GM19239 (cell line): ENCODE results near the gene TMEM120B.
"Not testable (repeated sequence)": the region's sequence is repeated elsewhere in the genome, so short reads cannot be mapped to it uniquely, and the experiment has no call there.

Experiments
- DNase-seq: peaks from one replicate; pipeline ENCODE4 v3.0.0; 2011; ENCODE audit warnings: low spot score; ENCODE audit not compliant: insufficient read length
- FAIRE-seq: peaks from 2 replicates; lab custom pipeline; 2011; peaks lifted over from hg19 to GRCh38; lab: Jason Lieb, UNC

Gene TMEM120B

DNA sequence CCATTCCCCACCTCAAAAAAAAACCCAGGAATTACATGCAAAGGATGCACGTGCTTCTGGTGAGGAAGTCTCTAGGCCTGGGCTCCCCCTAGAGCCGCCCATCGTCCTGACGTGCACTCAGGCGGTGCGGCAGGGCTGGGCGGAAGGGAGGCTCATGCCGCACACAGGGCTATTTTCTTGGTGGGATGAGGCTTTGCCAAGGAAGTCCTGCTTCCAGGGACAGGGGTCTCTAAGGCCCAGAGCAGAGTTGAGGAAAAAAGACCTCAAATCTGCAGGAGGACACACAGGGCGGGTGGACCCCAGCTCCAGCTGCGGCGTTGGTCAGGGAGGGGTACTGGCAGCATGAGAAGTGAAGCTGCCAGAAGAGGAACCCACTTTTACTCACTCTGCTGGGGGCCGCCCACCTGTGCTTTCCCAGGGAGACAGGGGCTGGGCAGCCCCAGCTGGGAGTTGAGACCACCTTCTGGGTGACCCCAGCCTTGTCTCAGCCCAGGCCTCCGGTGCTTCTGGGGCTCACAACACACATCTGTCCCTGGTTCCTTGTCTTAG, 76.8 kb downstream of the TMEM120B start:
- DNase-seq, result no peak
- FAIRE-seq, result peak; percentile 81

DNA sequence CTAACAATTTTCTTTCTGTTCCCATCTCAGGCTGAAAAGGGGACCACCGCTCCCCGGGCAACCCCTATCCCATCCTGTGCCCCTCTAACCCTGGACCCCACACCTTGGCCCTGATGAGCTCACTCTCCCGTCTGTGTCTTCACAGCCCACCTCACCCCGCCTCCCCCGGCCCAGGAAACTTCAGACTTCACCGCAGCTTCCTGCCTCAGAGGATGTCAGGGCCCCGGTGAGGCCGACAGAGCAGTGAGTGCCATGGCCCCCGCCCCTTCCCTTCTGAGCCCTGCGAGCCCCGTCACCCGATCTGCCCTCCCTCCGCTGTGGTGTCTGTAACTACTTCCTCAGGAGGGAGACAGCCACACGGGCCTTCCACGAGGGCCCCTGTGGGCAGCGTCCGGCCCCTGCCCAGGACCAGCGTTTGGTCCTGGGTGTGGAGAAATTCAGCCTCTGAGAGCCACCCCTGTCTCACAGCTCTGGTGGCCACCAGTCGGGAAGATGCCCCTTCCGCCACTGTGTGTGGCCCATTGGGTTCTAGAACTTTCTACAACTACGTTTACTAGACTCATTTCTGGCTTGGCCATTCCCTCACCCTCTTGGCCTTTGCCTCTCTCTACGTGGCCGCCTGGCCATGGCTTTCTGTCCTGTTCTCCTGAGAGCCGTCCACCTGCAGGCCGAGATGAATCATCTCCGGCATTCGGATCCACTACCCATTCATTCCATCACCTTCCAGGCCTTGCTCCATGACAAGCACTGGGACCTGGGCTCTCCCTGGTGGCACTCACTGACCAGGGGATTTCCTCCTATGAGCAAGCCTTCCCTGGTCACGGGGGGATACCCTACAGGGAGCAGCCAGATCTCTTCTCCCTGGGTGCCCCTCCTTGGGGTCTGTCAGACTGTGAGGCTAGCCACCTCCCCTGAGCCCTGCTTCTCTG, 77.5 kb downstream of the TMEM120B start:
- DNase-seq, result peak; percentile 77
- FAIRE-seq, result peak; percentile 91

DNA sequence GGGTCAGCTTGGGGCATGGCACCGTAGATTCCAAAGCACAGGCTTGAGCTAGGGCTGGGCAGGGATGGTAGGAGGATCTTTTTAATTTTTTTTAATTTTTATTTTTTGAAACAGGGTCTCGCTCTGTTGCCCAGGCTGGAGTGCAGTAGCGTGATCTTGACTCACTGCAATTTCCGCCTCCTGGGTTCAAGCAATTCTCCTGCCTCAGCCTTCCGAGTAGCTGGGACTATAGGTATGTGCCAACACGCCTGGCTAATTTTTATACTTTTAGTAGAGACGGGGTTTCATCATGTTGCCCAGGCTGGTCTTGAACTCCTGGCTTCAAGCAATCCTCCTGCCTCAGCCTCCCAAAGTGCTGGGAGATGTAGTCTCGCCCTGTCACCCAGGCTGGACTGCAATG, 78.2 kb downstream of the TMEM120B start:
- not testable (repeated sequence) for FAIRE-seq, DNase-seq

- DNase-seq (no peak), FAIRE-seq (peak; percentile 14)
Observed at GRCh38 chr12:121791671-121792551, 79.4 kb downstream of the TMEM120B start.

- peak; percentile 37 for DNase-seq
- FAIRE-seq, result no peak
Observed at GRCh38 chr12:121792607-121793439, 80.3 kb downstream of the TMEM120B start.

GRCh38 chr12:121793440-121793837, 80.9 kb downstream of the TMEM120B start, which contains the start of gene RHOF:
Gene RHOF (minus strand): TSS chr12:121793688. CDS start chr12:121793633, 55 bp downstream.
- no peak for FAIRE-seq
- DNase-seq, result peak; percentile 36

- DNase-seq, result peak; percentile 82
- FAIRE-seq, result peak; percentile 76
Observed at GRCh38 chr12:121793838-121794533, 81.4 kb downstream of the TMEM120B start.

GRCh38 chr12:121794534-121795033, 82.0 kb downstream of the TMEM120B start:
- DNase-seq (peak; percentile 23), FAIRE-seq (no peak)

- DNase-seq (peak; percentile 87), FAIRE-seq (peak; percentile 94)
Observed at GRCh38 chr12:121795034-121795968, 82.7 kb downstream of the TMEM120B start.

GRCh38 chr12:121796855-121797751, 84.6 kb downstream of the TMEM120B start:
- FAIRE-seq (no peak), DNase-seq (no peak)

DNA sequence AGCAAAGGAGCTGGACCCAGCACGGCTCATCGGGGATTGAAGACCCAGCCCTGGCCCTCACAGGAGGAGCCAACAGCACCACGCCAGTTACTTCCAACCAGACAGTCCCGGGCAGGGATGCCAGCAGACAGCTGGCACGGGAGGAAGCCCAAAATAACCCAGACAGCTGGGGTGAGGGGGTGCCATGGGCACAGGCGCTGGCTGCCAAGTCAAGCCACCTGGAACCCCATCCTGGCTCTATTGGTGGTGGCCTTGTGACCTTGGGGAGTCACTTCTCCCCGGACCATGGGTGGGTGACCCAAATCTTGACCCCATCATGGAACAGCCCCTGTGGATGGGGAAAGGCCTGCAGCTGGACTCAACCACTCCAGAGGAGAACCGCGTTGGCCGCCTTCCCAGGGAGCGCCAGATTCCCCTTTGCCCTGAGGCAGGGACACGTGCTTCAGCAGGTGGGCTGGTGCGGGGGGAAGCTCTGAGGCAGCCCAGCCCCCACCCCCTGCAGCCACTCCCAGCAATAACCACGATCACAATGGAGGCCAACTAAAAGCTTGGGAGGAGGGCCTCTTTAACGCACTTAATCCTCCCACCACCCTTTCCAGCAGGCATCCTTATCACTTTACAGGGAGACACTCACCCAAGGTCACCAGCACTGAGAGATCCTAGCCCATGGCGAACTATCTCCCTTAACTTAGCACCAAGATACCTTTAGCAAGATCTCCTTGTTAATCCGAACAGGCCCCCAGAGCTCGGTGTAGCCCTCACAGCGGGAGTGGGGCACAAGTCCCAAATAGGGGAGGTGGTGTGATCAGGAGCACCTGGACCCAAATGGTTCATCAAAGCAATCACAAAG, 85.6 kb downstream of the TMEM120B start:
- no peak for DNase-seq
- FAIRE-seq, result no peak

GRCh38 chr12:121798787-121799155, 86.2 kb downstream of the TMEM120B start:
- FAIRE-seq (no peak), DNase-seq (no peak)

DNA sequence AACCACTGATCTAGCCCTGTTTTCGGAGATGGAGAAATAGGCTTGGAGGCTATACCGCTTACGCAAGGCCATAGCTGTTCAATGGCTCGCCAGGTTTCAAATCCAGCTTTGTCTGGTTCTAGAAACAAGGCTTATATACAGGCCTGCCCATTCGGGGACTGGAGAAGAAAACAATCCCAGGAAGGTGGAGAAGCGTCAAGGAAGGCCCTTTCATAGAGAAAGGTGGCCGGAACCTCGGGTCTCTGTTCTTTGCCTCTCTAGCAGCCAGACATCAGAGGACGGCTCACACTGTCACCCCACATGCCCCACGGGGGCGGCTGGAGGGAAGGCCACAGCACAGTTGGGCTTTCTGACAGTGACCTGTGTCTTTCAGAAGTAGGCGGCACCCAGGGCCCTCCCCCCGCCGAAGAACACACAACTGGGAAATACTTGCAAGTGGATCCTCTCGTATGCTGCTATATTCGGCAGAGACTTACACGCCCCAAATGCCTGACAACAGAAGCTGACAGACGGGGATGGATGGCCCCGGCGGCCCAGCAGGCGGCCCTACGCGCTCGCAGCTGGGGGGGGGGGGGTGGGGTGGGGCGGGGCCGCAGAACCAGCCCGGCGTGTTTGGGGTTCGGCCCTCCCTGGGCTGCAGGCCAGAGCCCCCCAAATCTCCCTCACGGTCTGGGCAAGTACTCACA, 86.7 kb downstream of the TMEM120B start:
- FAIRE-seq, result no peak
- DNase-seq, result peak; percentile 69

- FAIRE-seq, result no peak
Observed at GRCh38 chr12:121799842-121800693, 87.5 kb downstream of the TMEM120B start.

More at GRCh38 chr12:121799842-121800693, 87.5 kb downstream of the TMEM120B start:
- DNase-seq, result peak; percentile 71
